DND-41 (cell line): ENCODE measurements around the gene CCBE1.

Source experiments
- EZH2 ChIP-seq: IDR thresholded peaks from 3 replicates; pipeline ENCODE4 v1.6.1; 2012; ENCODE audit warnings: borderline replicate concordance, low read depth, mild to moderate bottlenecking, moderate library complexity, low read length, inconsistent platforms; ENCODE audit not compliant: severe bottlenecking
- TF ChIP-seq, protein P1 (sequence below): IDR thresholded peaks from 2 replicates; pipeline ENCODE4 v1.5.1; 2012; ENCODE audit warnings: borderline replicate concordance, low read length, moderate library complexity, mild to moderate bottlenecking; ENCODE audit not compliant: poor library complexity, severe bottlenecking; ENCODE audit errors: extremely low read depth

GRCh38 chr18:59706499-59706898 is 9.3 kb upstream of the CCBE1 start:
- TF ChIP-seq, protein P1, sequence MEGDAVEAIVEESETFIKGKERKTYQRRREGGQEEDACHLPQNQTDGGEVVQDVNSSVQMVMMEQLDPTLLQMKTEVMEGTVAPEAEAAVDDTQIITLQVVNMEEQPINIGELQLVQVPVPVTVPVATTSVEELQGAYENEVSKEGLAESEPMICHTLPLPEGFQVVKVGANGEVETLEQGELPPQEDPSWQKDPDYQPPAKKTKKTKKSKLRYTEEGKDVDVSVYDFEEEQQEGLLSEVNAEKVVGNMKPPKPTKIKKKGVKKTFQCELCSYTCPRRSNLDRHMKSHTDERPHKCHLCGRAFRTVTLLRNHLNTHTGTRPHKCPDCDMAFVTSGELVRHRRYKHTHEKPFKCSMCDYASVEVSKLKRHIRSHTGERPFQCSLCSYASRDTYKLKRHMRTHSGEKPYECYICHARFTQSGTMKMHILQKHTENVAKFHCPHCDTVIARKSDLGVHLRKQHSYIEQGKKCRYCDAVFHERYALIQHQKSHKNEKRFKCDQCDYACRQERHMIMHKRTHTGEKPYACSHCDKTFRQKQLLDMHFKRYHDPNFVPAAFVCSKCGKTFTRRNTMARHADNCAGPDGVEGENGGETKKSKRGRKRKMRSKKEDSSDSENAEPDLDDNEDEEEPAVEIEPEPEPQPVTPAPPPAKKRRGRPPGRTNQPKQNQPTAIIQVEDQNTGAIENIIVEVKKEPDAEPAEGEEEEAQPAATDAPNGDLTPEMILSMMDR, result no peak
- no peak for TF ChIP-seq EZH2
